Left lung (tissue), 10 donors: ENCODE measurements around the gene SAPCD2. TPM values are rescaled to one million over a fixed set of nuclear protein-coding genes. Genes with fewer than 3 reads are reported as not detected.

Experiments used
- ATAC-seq: fragments of 200-7000 bp; cut with Tn5 transposase; one replicate; pipeline ENCODE4 v1.9.1; 2020; ENCODE audit warnings: moderate library complexity
- DNase-seq, 4 donors: peaks; one replicate each; pipeline ENCODE4 v3.0.0-alpha.2; 2013 to 2020
- H3K27ac ChIP-seq, 2 donors: fragments of 200-600 bp; sonication (generic) in 1 of 2; one replicate each; pipeline versions ENCODE4 v1.5.0 to v1.8.0; 2020 to 2021
- H3K27me3 ChIP-seq, 2 donors: fragments of 200-600 bp; sonication (generic) in 1 of 2; one replicate each; pipeline versions ENCODE4 v1.5.0 to v1.8.0; 2020 to 2021
- H3K36me3 ChIP-seq, 2 donors: fragments of 200-600 bp; sonication (generic) in 1 of 2; one replicate each; pipeline versions ENCODE4 v1.5.0 to v1.8.0; 2020 to 2021
- H3K4me1 ChIP-seq, 2 donors: fragments of 200-600 bp; one replicate each; pipeline ENCODE4 v1.8.0; 2021
- H3K4me3 ChIP-seq, 2 donors: fragments of 200-600 bp; sonication (generic) in 1 of 2; one replicate each; pipeline versions ENCODE4 v1.5.0 to v1.8.0; 2020 to 2021; ENCODE audit warnings: mild to moderate bottlenecking in 1 of 2
- H3K9me3 ChIP-seq, 2 donors: fragments of 200-600 bp; sonication (generic) in 1 of 2; one replicate each; pipeline versions ENCODE4 v1.5.0 to v1.8.0; 2020 to 2021
- intact Hi-C, 2 donors: fragments of 100-400 bp; cut with DNase I; formaldehyde crosslinking; loops; one replicate each; pipeline versions ENCODE4 v1.11.2 to v1.14.2; 2022
- polyA plus RNA-seq, 6 donors: library from polyadenylated mRNA; unstranded; fragments of 120-200 nt; gene quantifications; one replicate each; pipeline ENCODE4 v1.2.1, GENCODE V29; 2013; ENCODE audit not compliant: insufficient read length in 6 of 6
- total RNA-seq, 2 donors: library from RNA; stranded (reverse); fragmentation: NEBNext Ultra II Directional; extraction: Animal tissue kit (Norgen Biotek cat#: 25700); gene quantifications; one replicate each; pipeline ENCODE4 v1.2.1, GENCODE V29; 2021
- TF ChIP-seq, protein P1 (sequence below), 2 donors: fragments of 200-600 bp; sonication (generic) in 1 of 2; IDR thresholded peaks; one replicate each; pipeline versions ENCODE4 v1.5.0 to v1.8.0; 2021; ENCODE audit warnings: antibody characterized with exemption in 2 of 2
- donor health status: DM: no; HTN: yes; CAD: no.
- donor health status: DM: no; HTN: no; CAD: no.

Gene SAPCD2
- total and polyA plus RNA-seq, 8 donors, result 2.7 to 15.1 (median 9.1) TPM

DNA sequence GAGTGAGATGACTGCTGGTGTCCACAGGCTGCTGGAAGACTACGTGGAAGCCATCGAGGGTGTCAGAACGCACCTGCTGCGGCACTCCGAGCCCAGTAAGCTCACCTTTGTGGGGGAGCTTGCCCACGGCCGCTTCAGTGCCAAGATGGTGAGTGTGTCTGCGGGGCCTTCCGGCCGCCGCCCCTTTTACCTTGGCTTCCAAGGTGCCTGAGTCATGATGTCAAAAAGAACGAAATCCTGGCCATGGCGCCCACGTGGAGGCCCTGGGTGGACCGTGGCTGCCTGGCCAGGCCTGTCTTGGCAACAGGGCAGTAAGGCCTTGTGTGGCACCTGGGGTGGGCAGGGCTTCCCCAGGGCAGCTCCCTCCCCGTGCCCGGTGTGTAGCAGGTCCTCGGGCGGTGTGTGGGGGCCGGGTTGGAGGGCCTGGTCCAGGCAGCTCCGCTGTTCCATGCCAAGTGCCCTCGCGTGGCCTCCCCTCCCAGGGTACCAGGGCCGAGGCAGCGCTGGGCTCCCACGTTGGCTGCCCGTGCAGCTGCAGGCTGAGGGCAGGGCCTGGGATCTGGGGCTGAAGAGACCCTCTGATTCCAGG lies 36.4 kb upstream of the SAPCD2 start:
- intact Hi-C loops, result no loop called here
- Histone ChIP-seq H3K9me3 (no peaks in the 10 kb centered on the region), H3K4me1 (no peaks in the 10 kb centered on the region), H3K4me3 (no peak overlapping the region), H3K36me3 (peaks cover 0 to 96% of the 10 kb centered on the region in 2 donors), H3K27ac (no peak overlapping the region), H3K27me3 (no peaks in the 10 kb centered on the region)
- DNase-seq, result peak in 1 of 4 donors; percentile 68
- TF ChIP-seq, protein P1, sequence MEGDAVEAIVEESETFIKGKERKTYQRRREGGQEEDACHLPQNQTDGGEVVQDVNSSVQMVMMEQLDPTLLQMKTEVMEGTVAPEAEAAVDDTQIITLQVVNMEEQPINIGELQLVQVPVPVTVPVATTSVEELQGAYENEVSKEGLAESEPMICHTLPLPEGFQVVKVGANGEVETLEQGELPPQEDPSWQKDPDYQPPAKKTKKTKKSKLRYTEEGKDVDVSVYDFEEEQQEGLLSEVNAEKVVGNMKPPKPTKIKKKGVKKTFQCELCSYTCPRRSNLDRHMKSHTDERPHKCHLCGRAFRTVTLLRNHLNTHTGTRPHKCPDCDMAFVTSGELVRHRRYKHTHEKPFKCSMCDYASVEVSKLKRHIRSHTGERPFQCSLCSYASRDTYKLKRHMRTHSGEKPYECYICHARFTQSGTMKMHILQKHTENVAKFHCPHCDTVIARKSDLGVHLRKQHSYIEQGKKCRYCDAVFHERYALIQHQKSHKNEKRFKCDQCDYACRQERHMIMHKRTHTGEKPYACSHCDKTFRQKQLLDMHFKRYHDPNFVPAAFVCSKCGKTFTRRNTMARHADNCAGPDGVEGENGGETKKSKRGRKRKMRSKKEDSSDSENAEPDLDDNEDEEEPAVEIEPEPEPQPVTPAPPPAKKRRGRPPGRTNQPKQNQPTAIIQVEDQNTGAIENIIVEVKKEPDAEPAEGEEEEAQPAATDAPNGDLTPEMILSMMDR (IDR thresholded peaks at IDR 0.05), result no peak
- ATAC-seq, result no peak

DNA sequence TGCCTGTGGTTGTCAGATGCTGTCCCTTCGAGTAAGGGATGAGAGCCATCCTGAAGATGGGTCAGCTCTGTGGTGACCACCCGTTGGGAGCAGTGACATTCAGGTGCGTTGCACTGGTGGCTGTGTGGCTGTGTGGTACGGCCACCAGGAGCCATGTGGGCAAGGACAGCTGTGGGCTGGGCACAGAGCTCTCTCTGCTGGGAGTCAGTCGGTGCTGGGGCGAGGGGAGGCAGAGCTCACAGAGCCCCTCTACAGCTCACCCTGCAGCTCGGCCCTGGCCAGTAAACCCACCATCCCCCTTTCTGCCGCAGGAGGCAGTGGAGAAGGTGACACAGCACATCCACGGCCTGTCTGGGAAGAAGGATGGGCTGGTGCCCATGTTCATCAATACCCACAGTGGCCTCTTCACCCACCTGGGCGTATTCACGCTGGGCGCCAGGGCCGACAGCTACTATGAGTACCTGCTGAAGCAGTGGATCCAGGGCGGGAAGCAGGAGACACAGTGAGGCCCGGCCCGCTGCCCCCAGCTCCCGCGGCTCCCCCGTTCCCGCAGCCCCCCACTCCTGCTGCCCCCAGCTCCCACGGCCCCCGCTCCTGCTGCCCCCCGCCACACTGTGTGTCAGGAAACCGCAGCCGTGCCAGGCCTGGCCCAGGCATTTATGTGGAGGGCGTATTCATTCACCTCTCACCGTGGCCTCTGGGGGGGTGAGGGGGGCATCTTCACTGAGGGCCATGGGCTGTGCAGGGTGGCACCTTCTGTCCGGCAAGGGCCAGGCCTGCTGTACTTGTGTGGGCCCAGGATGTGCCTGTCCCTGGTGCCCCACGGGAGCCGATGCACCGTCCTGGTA lies 35.7 kb upstream of the SAPCD2 start:
- DNase-seq (peak in 1 of 4 donors; percentile 64), ATAC-seq (no peak)
- H3K27ac ChIP-seq, result no peak overlapping the region
- H3K27me3 ChIP-seq, result no peaks in the 10 kb centered on the region
- H3K36me3 ChIP-seq, result peaks cover 0 to 97% of the 10 kb centered on the region in 2 donors
- no peak overlapping the region for H3K4me3 ChIP-seq
- TF ChIP-seq, protein P1 (IDR thresholded peaks at IDR 0.05), result no peak
- H3K9me3 ChIP-seq, result no peaks in the 10 kb centered on the region
- H3K4me1 ChIP-seq, result no peaks in the 10 kb centered on the region
- intact Hi-C loops, result no loop called here

DNA sequence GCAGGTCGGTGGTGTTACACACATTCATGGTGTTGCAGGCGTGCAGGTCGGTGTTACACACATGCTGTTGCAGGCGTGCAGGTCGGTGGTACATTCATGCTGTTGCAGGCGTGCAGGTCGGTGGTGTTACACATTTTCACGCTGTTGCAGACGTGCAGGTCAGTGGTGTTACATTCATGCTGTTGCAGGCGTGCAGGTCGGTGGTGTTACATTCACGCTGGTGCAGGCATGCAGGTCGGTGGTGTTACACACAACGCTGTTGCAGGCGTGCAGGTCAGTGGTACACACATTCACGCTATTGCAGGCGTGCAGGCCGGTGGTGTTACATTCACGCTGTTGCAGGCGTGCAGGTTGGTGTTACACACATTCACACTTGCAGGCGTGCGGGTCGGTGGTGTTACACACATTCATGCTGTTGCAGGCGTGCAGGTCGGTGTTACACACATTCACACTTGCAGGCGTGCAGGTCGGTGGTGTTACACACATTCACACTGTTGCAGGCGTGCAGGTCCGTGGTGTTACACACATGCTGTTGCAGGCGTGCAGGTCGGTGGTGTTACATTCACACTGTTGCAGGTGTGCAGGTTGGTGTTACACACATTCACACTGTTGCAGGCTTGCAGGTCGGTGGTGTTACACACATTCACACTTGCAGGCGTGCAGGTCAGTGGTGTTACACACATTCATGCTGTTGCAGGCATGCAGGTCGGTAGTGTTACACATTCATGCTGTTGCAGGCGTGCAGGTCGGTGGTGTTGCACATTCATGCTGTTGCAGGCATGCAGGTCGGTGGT lies 33.0 kb upstream of the SAPCD2 start:
- no peak overlapping the region for H3K4me3 ChIP-seq
- TF ChIP-seq, protein P1 (IDR thresholded peaks at IDR 0.05), result no peak
- DNase-seq, result peak in 1 of 4 donors; percentile 63
- peaks cover 0 to 97% of the 10 kb centered on the region in 2 donors for H3K36me3 ChIP-seq
- no peaks in the 10 kb centered on the region for H3K9me3 ChIP-seq
- no peaks in the 10 kb centered on the region for H3K27me3 ChIP-seq
- no peaks in the 10 kb centered on the region for H3K4me1 ChIP-seq
- H3K27ac ChIP-seq, result no peak overlapping the region
- no peak for ATAC-seq
- intact Hi-C loops, result no loop called here

DNA sequence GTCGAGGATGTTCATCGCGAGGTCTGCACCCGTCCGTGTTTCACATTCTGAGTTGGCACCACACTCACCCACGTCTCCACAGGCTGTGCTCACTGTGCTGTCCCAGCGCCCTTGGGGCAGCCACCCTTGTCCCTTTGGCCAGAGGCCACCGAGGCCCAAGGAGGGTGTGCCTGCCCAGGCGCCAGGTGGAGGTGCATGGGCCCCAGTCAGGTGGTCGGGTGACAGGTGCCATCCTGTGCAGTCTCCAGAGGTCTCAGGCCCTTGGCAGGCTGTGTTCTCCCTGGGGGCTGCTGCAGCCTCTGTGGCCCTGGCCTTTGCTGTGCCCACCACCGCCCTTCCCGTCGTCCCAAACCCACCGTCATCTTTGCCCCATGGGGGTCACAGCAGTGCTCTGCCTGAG lies 28.9 kb upstream of the SAPCD2 start:
- TF ChIP-seq, protein P1 (IDR thresholded peaks at IDR 0.05), result no peak
- H3K36me3 ChIP-seq, result peaks cover 0 to 96% of the 10 kb centered on the region in 2 donors
- no peaks in the 10 kb centered on the region for H3K4me1 ChIP-seq
- H3K4me3 ChIP-seq, result no peak overlapping the region
- H3K27ac ChIP-seq, result no peak overlapping the region
- no peaks in the 10 kb centered on the region for H3K27me3 ChIP-seq
- ATAC-seq (no peak), DNase-seq (peak in 1 of 4 donors; percentile 62)
- H3K9me3 ChIP-seq, result no peaks in the 10 kb centered on the region
- intact Hi-C loops, result no loop called here
